Activated CD4-positive, alpha-beta T cell treated with anti-CD3 and anti-CD28 coated beads, Interleukin-2, amount 50 U/mL, for 1 hour (primary cell): ENCODE measurements around the gene KIAA0232.
"Not testable (repeated sequence)": the region's sequence is repeated elsewhere in the genome, so short reads cannot be mapped to it uniquely, and the experiment has no call there.

Source experiments
- DNase-seq: peaks from one replicate; pipeline ENCODE4 v3.0.0-alpha.2; 2020

The KIAA0232 gene

GRCh38 chr4:6889101-6889735 lies 106.7 kb downstream of the KIAA0232 start:
- no peak for DNase-seq

GRCh38 chr4:6889736-6890324 lies 107.3 kb downstream of the KIAA0232 start:
- DNase-seq, result no peak

DNA sequence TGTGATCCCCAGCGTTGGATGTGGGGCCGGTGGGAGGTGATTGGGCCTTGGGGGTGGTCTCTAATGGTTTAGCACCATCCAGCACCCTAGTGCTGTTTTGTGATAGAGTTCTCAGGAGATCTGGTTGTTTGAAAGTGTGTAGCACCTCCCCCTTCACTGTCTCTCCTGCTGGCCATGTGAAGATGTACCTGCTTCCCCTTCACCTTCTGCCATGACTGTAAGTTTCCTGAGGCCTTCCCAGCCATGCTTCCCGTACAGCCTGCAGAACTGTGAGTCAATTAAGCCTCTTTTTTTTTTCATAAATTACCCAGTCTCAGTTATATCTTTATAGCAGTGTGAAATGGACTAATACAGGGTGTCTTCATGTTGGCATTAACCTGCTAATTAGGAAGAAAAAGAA lies 107.8 kb downstream of the KIAA0232 start:
- no peak for DNase-seq

- not testable (repeated sequence) for DNase-seq
Observed at GRCh38 chr4:6890971-6891370, 108.4 kb downstream of the KIAA0232 start.

DNA sequence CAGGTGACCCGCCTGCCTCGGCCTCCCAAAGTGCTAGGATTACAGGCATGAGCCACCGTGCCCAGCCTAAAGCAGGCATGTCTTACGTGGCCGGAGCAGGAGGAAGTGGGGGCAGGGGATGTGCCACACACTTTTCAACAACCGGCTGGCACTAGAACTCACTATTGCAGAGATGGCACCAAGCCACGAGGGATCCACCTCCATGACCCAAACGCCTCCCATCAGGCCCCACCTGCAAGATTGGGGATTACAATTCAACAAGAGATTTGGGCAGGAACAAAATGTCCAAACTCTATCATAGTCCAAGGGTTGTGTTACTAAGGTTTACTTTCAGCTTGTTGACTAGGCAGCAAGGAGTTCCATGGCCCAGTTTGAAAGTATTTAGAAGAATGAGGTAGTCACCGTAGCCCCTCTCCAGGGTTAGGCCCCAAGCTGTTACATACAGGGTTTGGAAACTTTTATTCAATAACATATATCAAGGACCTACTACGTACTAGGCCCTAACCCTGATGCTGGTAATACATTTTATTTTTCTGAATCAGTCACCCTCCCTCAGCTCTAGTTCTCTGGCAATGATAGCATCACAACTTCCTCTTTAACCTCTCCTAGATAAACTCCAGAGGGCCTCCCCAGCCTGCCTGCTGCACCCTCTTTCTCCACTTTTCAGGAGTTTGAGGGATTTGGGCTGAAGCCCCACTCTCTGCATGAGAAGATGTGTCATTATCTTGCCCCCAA lies 109.1 kb downstream of the KIAA0232 start:
- no peak for DNase-seq

- DNase-seq, result peak; percentile 25
Observed at GRCh38 chr4:6892190-6892908, 109.8 kb downstream of the KIAA0232 start.

GRCh38 chr4:6892909-6893202 lies 110.3 kb downstream of the KIAA0232 start:
- no peak for DNase-seq

DNA sequence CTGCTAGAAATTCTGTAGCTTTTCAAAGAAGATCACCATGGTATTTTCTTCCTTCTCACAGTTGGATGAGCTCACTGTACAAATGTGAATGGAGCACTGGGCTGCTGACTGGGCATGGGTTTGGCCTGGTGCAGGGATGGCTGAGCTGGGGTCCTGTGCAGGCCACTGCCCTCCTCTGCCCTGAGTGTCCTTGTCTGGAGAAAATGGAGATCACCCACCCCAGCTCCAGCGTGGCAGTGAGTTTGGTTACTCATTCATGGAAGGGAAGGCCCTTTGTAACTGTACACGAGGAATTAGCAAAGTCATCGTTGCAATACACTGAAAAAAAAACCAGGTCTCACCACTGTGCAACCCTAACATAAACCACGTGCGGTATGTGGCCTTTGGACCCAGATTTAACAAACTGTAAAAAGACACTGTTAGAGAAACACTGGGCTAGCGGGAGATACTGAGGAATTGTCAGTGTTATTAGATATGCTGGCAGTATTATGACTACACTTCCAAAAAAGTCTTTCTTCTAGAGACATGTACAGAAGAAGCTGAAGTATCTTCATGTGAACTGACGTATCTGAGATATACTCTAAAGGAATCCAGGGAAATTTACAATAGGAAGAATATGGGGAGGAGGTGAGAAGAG lies 111.0 kb downstream of the KIAA0232 start:
- no peak for DNase-seq

- DNase-seq, result no peak
Observed at GRCh38 chr4:6894086-6894478, 111.6 kb downstream of the KIAA0232 start.

GRCh38 chr4:6894528-6895498 lies 112.3 kb downstream of the KIAA0232 start:
- no peak for DNase-seq

- no peak for DNase-seq
Observed at GRCh38 chr4:6896035-6896434, 113.5 kb downstream of the KIAA0232 start.

DNA sequence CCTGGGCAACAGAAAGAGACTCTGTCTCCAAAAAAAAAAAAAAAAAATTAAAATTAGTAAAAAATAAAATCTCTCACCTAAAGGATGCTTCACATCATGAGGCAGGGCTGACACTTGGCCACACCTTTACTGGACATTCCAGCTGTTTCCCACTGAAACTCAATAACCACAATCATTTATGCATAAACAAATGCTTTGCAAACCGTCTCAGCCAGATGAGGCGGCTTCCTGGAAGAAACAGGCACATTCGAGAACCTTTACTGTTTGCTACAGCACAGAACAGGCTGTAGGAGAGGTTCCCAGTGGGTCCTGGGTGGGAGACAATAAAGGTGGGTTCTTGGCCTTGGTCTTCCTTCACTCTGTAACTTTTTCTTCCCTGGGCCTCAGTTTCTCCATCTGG lies 116.2 kb downstream of the KIAA0232 start:
- DNase-seq, result no peak

DNA sequence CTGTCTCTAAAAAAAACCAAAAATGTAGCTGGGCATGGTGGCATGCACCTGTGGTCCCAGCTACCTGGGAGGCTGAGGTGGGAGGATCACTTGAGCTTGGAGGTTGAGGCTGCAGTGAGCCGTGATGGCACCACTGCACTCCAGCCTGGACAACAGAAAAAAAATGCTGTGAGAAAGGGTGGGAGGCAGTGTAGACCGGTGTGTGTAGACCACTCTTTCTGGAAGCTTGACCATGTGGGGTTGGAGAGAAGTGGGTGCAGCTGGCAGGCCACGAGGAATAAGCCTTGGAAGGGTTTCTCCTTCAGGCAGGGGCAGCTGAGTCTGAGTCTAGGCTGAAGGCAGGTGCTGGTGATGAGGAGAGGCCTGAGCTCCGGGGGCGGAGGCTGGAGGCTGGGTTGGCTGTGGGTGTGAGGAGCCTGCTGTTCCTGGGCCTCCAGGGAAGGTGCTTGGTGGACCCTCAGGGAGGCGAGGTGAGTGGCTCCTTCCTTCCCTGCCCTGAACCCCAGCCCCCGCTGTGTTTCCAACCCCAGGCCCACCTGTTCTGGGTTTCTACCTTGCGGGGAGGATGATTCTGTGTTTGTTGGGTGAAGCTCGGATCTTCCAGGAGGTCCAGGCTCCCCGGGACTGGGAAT lies 117.8 kb downstream of the KIAA0232 start:
- no peak for DNase-seq

GRCh38 chr4:6900956-6901355 lies 118.4 kb downstream of the KIAA0232 start:
- no peak for DNase-seq

DNA sequence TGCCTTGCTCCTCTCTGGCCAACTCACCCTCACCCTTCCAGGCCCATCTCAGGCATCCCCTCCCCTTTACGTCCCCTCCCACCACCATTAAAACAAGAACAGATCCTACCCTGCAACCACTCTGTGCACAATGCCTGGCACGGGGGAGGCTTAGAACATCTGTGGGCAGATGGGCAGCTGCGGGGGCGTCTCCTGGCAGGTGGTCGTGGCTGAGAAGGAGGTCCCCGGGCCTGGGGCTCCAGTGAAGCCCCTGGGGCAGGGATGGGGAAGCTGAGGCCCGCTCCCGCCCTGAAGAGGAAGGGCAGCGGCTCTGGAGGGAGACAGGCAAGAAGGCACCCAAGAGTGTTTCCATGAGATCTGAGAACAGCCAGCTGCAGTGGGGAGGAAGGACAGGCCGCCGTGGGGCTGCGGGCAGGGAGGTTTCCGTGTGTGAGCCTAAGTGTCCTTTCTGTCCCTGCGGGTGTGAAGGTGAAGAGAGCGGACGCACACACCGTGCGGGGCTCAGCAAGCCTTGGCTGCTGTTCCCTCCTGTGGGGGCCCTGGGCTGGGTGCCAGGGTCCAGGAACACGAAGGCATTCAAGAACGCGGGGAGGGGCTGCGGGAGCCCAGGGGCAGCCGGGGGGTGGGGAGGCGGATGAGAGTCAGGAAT lies 119.3 kb downstream of the KIAA0232 start:
- no peak for DNase-seq

DNA sequence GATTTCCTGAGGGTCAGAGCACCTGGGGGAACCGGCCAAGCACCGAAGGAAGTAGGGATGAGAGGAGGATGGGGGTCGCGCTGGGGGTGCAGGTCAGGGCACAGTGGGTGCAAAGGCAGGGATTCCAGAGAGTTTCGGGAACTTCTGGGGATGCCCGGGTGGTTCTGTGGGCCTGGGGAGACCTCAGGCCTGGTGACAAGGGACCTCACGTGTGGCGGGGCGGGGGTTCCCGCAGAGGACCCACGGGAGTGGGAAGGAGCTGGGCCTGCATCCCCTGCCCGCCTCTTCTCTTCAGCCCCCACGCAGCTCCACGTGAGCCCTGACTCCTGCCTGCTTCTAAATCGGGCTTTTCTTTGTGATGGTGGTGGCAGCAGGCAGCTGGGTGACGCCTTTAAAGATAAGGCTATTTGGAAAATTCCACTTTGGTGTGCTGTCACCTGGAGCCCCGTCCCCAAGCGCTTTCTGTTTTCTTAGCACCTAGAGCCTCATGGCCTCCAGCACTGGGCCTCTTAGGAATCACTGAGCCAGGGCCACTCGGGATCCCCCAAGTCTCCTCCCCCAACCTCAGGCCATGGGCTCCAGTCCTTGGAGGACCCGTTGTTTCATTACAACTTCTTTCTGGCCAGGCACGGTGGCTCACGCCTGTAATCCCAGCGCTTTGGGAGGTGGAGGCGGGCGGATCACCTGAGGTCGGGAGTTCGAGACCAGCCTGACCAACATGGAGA lies 120.0 kb downstream of the KIAA0232 start:
- no peak for DNase-seq

GRCh38 chr4:6905516-6906445 lies 123.3 kb downstream of the KIAA0232 start:
- no peak for DNase-seq

- DNase-seq, result not testable (repeated sequence)
Observed at GRCh38 chr4:6906486-6906885, 124.0 kb downstream of the KIAA0232 start.

GRCh38 chr4:6907658-6908191 lies 125.2 kb downstream of the KIAA0232 start:
- no peak for DNase-seq
